Activated CD4-positive, alpha-beta T cell treated with anti-CD3 and anti-CD28 coated beads, Interleukin-2, Interleukin-4, amounts not matched to agents 100 ng/mL and 50 ng/mL, durations not matched to agents 16 hours and 8 hours (primary cell): ENCODE data around the gene PSPC1.
A peak's percentile ranks its signal among the peaks of the same experiment; 100 is the strongest.
"Not testable (repeated sequence)": the region's sequence is repeated elsewhere in the genome, so short reads cannot be mapped to it uniquely, and the experiment has no call there.

ENCODE experiments used
- DNase-seq: peaks from one replicate; pipeline ENCODE4 v3.0.0-alpha.2; 2020; ENCODE audit warnings: low spot score

The PSPC1 gene

DNA sequence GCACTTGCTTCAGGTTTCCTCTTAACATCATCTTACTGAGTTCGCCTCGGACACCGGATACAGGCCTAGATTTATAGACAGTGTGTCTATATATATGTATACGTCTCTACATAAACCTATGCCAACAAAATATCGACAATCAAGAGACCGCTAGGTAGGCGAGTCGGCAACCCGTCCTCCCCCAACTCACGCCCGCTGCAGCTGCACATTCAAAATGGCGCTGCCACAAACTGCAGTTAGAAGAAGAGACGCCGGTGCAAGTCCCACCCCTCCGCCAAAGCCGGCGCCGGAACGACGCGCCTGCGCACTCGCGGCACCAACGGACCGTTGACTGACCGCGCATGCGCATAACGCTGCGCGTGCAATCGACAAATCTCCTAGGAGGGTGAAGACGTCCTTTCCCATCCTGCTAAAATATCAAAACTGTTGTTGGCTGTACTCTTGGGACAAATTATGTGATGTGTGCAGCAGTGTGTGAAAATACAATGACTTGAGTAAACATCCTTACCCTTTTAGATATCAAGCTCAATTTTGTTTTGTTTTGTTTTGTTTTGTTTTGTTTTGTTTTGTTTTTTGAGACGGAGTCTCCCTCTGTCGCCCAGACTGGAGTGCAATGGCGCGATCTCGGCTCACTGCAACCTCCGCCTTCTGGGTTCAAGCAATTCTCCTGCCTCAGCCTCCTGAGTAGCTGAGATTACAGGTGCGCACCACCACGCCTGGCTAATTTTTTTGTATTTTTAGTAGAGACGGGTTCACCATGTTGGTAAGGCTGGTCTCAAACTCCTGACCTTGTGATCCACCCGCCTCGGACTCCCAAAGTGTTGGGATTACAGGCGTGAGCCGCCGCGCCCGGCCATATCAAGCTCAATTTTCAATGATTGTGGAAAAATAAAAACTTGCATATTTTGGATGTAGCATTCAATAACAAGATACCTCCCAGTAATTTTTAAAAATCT, at the start of gene PSPC1:
Gene PSPC1 (minus strand): TSS at position 219 of the 956 bp plus-strand sequence. CDS start 188 bp downstream, at position 31.
- DNase-seq, result peak; percentile 97

GRCh38 chr13:19822673-19823072, 39.9 kb upstream of the PSPC1 start:
- DNase-seq, result no peak

- DNase-seq, result peak; percentile 27
Measured at GRCh38 chr13:19818223-19818842, 35.6 kb upstream of the PSPC1 start.

DNA sequence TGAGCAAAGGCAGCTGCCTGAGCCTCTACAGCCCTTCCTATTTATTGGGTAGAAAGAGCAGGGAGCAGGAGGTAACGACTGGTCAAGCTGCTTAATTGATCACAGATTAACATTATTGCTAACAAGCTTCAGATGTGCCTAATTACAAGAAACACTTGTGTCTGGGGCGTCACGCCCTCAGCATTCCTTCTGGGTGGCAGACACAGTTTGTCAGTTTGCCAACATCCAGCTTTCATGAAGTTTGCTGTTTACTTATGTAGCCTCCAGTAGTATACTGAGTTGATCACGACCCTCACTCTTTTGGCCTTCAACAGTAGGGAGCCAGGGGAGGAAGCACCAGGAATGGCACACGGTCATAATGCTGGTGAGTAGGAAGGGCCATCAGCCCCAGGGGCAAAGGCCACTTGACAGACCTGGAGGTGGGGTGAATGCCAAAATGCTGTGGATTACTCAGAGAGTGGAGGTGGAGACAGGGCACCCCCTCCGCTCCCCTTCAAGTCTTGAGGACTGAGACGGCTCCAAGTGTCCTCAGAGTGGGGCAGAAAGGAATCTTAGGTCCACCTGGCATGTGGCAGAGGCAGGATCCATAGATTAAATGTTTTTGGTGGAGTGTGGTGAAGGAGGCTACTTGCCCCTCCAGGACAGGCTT, 34.9 kb upstream of the PSPC1 start:
- DNase-seq, result no peak

DNA sequence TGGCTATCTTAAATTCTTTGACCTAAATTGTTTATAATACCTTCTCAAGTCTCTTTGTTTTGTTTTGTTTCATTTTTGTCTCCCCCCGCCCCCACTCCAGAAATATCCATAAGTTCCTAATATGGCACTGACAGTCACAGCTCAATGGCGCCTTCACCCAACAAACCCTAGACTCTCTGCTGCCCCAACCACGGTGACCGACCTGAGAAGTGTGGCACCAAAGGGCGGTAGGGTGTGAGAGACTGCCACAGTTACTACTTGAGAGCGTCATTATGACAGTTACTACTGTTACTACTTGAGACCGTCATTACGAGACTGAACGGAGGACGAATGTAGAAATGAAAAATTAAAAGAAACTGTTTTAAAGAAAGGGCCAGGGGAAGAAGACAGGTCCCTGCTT, 34.4 kb upstream of the PSPC1 start:
- no peak for DNase-seq

DNA sequence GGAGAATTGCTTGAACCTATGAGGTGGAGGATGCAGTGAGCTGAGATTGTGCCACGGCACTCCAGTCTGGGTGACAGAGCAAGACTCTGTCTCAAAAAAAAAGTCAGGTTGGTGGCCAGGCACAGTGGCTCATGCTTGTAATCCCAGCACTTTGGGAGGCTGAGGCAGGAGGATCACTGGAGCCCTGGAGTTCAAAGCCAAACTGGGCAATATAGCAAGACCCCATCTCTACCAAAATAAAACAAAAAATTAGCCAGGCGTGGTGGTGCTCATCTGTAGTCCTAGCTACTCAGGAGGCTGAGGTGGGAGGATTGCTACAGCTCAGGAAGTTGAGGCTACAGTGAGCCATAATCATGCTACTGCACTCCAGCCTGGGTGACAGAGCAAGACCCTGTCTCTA, 33.1 kb upstream of the PSPC1 start:
- not testable (repeated sequence) for DNase-seq

- no peak for DNase-seq
Measured at GRCh38 chr13:19810996-19811881, 28.5 kb upstream of the PSPC1 start.

DNA sequence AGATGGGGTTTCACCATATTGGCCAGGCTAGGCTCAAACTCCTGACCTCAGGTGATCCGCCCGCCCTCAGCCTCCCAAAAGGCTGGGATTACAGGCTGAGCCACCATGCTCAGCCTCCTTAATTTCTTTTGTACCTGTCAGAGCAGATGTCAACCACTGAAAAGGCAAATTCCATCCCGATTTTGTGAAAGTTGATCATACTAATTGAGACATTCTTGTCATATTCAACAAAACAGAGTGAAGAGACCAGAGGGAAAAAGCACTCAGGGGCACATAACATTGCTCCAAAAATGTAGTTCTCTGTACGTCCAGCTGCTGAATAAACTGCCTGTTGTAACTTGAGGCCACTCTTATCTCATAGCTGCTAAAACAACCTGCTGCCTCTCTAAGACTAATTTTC, 27.4 kb upstream of the PSPC1 start:
- DNase-seq, result no peak

DNA sequence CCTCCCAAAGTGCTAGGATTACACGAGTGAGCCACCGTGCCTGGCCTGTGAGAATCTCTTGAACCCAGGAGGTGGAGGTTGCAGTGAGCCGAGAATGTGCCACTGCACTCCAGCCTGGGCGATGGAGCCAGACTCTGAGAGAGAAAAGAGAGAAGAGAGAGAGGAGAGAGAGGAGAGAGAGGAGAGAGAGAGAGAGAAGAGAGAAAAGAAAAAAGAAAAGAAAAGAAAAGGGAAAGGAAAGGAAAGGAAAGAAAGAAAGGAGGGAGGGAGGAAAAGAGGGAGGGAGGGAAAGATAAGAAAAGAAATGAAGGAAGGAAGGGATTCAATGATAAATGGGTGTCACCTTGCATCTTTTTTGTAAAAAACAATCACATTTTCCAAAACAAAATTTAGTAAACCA, 23.0 kb upstream of the PSPC1 start:
- no peak for DNase-seq

GRCh38 chr13:19795956-19796355, 13.2 kb upstream of the PSPC1 start:
- DNase-seq, result no peak

GRCh38 chr13:19794631-19795030, 11.9 kb upstream of the PSPC1 start:
- no peak for DNase-seq

DNA sequence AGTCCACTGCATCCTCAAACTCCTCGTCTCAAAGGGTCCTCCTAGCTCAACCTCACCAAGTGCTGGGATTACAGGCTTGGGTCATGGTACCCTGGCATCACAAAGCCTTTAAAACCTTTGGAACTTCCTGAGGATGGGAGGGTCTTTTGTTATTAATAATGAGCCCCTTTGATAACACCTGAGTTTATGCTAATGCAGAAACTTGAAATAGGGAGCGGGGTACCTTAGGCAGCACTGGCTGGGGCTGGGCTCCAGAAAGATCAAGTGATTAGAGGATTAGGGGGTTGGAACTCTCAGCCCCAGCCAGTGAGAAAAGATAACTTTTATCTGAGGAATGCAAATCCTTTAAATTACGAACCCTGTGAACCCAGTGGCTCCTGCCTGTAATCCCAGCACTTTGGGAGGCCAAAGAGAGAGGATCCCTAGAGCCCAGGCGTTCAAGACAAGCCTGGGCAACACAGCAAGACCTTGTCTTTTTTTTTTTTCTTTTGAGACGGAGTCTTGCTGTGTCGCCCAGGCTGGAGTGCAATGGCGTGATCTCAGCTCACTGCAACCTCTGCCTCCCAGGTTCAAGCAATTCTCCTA, 9.3 kb upstream of the PSPC1 start:
- DNase-seq, result no peak

- DNase-seq, result peak; percentile 47
Measured at GRCh38 chr13:19782049-19782726, 557 bp downstream of the PSPC1 start.

DNA sequence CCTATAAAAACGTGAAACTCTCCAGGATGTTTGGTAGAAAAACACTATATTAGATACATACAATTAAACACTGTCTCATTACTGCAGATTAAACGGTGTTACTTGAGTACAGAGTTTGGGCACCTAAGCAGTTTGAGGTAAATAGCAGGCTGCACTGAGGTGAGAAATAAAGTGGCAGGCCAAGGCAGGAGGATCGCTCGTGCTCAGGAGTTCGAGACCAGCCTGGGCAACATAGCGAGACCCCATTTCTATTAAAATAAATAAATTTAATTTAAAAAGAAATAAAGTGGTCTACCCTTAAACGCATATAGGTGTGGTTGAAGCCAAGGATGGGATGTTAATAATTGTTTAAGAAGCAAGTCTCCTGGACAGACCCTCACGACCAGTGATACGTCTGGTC, 1.2 kb downstream of the PSPC1 start:
- no peak for DNase-seq

- DNase-seq, result peak; percentile 11
Measured at GRCh38 chr13:19780753-19781418, 1.9 kb downstream of the PSPC1 start.

- DNase-seq, result no peak
Measured at GRCh38 chr13:19772306-19772705, 10.4 kb downstream of the PSPC1 start.

- DNase-seq, result no peak
Measured at GRCh38 chr13:19769854-19770253, 12.9 kb downstream of the PSPC1 start.

GRCh38 chr13:19767966-19768365, 14.8 kb downstream of the PSPC1 start:
- DNase-seq, result no peak

DNA sequence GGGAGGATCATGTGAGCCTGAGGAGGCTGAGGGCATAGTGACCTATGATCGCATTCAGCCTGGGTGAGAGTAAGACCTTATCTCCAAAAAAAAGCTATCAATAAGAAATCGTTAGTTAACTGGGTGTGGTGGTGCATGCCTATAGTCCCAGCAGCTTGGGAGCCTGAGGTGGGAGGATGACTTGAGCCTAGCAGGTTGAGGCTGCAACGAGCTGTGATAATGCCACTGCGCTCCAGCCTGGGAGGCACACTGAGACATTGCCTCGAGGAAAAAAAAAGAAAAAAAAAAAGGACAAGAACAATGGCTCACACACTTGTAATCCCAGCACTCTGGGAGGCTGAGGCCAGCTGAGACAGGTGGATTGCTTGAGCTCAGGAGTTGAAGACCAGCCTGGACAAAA, 16.2 kb downstream of the PSPC1 start:
- no peak for DNase-seq

DNA sequence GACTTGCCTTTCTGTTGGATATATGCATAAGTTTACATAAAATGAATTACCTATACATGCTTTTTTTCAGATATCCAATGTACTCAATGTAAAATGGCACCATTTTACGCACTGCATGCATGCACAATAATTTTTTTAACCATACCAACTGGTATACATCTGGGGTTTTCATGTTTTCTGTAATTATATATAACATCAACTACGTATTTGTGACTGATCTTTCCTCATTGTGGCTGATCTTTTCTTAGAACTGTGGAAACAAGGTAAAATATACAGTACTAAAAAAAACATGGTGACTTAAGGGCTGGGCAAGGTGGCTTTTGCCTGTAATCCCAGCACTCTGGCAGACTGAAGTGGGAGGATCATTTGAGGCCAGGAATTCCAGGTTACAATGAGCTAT, 18.5 kb downstream of the PSPC1 start:
- no peak for DNase-seq
